ENCODE measurements around the gene BZW1.

Gene BZW1

GRCh38 chr2:200860092-200860795 lies 48.5 kb downstream of the BZW1 start:
- DNase-seq (ENCODE audit: extremely low read depth, low read depth), result no peak
- TF ChIP-seq CTCF (IDR thresholded peaks at IDR 0.05; ENCODE audit: low read depth, low read length, missing control alignments), result no peak
- H3K4me3 ChIP-seq (replicated peaks; ENCODE audit: low read depth, low read length), result no peak overlapping the region

DNA sequence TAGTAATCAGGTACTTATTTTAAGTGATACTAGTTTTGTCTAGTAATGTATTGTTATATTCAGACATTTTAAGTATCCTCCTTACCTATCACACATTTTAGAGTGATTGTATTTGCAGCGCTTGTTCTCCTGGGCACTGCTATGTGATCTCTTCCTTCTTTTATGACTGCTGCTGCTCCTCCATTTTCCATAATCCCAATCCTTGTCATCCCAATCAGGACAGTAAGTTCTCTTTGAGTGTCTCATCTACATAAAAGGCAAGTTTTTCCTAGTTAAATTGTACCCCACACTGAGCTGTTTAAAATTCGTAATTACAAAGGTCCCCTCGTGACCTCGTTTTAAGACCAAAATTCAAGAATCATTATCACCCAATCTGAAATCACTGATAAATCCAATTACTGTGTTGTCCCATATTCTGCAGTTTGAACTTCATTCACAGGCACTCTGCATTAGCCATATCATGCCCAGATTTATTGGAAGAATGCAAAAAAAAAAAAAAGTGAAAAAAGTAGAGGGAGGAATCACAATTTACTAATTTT lies 50.0 kb downstream of the BZW1 start:
- H3K4me3 ChIP-seq (replicated peaks; ENCODE audit: low read depth, low read length), result peak overlapping the region; percentile 87
- TF ChIP-seq CTCF (IDR thresholded peaks at IDR 0.05; ENCODE audit: low read depth, low read length, missing control alignments), result no peak
- DNase-seq (ENCODE audit: extremely low read depth, low read depth), result no peak

DNA sequence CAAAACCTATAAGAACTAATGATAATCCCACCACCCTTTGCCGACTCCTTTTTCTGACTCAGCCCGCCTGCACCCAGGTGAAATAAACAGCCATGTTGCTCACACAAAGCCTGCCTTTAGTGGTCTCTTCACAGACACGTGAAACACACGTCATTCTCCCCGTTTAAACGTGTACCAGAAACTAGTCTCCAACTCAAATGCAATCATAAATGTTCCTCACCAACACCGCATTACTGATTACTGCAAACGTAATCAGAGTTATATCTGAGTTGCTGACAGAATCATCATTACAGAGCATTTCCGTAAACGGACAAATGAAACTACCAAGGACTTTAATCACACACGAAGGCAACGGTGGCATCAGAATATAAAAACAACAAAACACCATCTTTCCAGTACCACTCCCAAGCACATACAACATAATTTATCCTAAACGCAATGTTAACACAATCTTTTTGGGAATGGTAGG lies 50.9 kb downstream of the BZW1 start:
- no peak for DNase-seq (ENCODE audit: extremely low read depth, low read depth)
- H3K4me3 ChIP-seq (replicated peaks; ENCODE audit: low read depth, low read length), result peak overlapping the region; percentile 87
- no peak for TF ChIP-seq CTCF (IDR thresholded peaks at IDR 0.05; ENCODE audit: low read depth, low read length, missing control alignments)

- DNase-seq (ENCODE audit: extremely low read depth, low read depth), result no peak
- H3K4me3 ChIP-seq (replicated peaks; ENCODE audit: low read depth, low read length), result peak overlapping the region; percentile 87
- no peak for TF ChIP-seq CTCF (IDR thresholded peaks at IDR 0.05; ENCODE audit: low read depth, low read length, missing control alignments)
Measured at GRCh38 chr2:200863782-200864175, 52.1 kb downstream of the BZW1 start.

GRCh38 chr2:200864176-200865034 lies 52.7 kb downstream of the BZW1 start, which contains the start of gene CLK1:
TSS of gene CLK1 (minus strand) at chr2:200864658. CDS start at chr2:200861862, 2,796 bp downstream.
- no peak for TF ChIP-seq CTCF (IDR thresholded peaks at IDR 0.05; ENCODE audit: low read depth, low read length, missing control alignments)
- peak within 1 kb of the TSS; percentile 87 for H3K4me3 ChIP-seq (replicated peaks; ENCODE audit: low read depth, low read length)
- peak; percentile 75 for DNase-seq (ENCODE audit: extremely low read depth, low read depth)

DNA sequence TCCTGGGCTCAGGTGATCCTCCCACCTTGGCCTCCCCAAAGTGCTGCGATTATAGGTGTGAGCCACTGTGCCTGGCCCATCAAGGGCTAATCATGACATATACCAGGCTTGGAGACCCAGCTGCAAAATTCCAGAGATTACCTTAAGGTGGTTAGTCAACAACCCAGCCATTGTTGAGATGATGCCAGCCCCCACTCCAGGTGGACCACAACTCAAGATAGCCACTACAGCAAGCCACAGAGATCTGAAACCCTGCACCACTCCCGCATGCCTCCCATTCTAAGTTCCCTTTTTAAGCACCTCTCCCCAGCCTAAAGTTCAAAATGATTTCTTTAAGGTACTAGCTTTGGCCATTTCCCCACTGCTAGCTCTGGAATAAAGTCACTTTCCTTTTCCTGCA lies 57.3 kb downstream of the BZW1 start:
- no peak for TF ChIP-seq CTCF (IDR thresholded peaks at IDR 0.05; ENCODE audit: low read depth, low read length, missing control alignments)
- H3K4me3 ChIP-seq (replicated peaks; ENCODE audit: low read depth, low read length), result no peak overlapping the region
- DNase-seq (ENCODE audit: extremely low read depth, low read depth), result no peak
